Tibial nerve (tissue), 4 donors: ENCODE data around the gene PCDHB9.
"Not testable (repeated sequence)": the region's sequence is repeated elsewhere in the genome, so short reads cannot be mapped to it uniquely, and the experiment has no call there.

ENCODE experiments used
- EP300 ChIP-seq, 2 donors: sonication (generic); formaldehyde crosslinking; IDR thresholded peaks; one replicate each; pipeline ENCODE4 v1.6.1; 2017; ENCODE audit warnings: antibody characterized with exemption in 2 of 2, mild to moderate bottlenecking in 1 of 2
- POLR2A ChIP-seq, 2 donors: fragments of 450-650 bp; IDR thresholded peaks; one replicate each; pipeline ENCODE4 v1.6.1; 2017; ENCODE audit warnings: antibody characterized with exemption in 2 of 2, mild to moderate bottlenecking in 2 of 2, moderate library complexity in 2 of 2
- TF ChIP-seq, protein P1 (sequence below), 5 experiments: fragments of 200-600 bp in 3 of 5; fragments of 450-650 bp in 2 of 5; sonication (generic) in 3 of 5; IDR thresholded peaks; one replicate each; pipeline ENCODE4 v1.5.1; 2016 to 2019; ENCODE audit warnings: antibody characterized with exemption in 5 of 5, mild to moderate bottlenecking in 3 of 5, moderate library complexity in 2 of 5

DNA sequence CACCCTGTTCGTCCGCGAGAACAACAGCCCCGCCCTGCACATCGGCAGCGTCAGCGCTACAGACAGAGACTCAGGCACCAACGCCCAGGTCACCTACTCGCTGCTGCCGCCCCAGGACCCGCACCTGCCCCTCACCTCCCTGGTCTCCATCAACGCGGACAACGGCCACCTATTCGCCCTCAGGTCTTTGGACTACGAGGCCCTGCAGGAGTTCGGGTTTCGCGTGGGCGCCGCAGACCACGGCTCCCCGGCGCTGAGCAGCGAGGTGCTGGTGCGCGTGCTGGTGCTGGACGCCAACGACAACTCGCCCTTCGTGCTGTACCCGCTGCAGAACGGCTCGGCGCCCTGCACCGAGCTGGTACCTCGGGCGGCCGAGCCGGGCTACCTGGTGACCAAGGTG is 49.0 kb downstream of the PCDHB9 start:
- TF ChIP-seq, protein P1, sequence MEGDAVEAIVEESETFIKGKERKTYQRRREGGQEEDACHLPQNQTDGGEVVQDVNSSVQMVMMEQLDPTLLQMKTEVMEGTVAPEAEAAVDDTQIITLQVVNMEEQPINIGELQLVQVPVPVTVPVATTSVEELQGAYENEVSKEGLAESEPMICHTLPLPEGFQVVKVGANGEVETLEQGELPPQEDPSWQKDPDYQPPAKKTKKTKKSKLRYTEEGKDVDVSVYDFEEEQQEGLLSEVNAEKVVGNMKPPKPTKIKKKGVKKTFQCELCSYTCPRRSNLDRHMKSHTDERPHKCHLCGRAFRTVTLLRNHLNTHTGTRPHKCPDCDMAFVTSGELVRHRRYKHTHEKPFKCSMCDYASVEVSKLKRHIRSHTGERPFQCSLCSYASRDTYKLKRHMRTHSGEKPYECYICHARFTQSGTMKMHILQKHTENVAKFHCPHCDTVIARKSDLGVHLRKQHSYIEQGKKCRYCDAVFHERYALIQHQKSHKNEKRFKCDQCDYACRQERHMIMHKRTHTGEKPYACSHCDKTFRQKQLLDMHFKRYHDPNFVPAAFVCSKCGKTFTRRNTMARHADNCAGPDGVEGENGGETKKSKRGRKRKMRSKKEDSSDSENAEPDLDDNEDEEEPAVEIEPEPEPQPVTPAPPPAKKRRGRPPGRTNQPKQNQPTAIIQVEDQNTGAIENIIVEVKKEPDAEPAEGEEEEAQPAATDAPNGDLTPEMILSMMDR (IDR thresholded peaks at IDR 0.05) = not testable (repeated sequence)
- not testable (repeated sequence) for TF ChIP-seq POLR2A, EP300 (IDR thresholded peaks at IDR 0.05)
